Epithelial cell of prostate (primary cell): ENCODE data around the gene SLC2A9.

Experiments used
- DNase-seq: peaks from one replicate; pipeline ENCODE4 v3.0.0-alpha.2; 2011; ENCODE audit warnings: low read depth, low spot score
- H3K27ac ChIP-seq: fragments of 450-650 bp; 2 replicates; pipeline ENCODE4 v1.5.1; 2017; ENCODE audit warnings: mild to moderate bottlenecking

Gene SLC2A9

DNA sequence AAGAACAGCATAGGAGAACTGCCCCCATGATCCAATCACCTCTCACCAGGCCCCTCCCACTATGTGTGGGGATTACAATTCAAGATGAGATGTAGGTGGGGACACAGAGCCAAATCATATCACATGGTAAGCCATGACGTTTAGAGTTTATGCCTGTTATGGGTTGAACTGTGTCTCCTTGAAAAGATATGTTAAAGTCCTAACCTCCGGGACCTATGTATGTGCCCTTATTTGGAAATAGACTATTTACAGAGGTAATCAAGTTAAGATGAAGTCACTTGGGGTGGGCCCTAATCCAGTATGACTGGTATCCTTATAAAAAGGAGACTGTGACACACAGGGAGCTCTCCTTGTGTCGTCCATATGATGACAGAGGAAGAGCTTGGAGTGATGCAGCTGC lies 25.2 kb upstream of the SLC2A9 start:
- no peak overlapping the region for H3K27ac ChIP-seq
- no peak for DNase-seq

DNA sequence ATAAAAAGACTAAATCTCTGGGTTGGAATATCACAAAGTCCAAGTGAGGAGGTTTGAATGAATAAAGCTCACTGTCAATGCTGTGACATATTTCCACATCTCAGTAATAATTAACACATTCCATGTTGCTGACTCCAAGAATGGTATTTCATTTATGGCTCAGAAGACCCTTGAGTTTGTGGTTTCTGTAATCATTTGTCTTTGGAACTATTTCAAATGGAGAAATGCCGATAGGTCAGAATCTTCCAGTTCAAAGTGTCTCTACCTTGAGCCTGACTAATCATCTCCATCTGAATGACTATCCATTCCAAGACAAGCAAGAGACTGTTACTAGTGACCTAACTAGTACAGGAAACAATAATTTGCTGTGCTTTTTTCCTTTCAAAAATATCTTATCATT lies 24.2 kb upstream of the SLC2A9 start:
- DNase-seq: no peak
- H3K27ac ChIP-seq: no peak overlapping the region

DNA sequence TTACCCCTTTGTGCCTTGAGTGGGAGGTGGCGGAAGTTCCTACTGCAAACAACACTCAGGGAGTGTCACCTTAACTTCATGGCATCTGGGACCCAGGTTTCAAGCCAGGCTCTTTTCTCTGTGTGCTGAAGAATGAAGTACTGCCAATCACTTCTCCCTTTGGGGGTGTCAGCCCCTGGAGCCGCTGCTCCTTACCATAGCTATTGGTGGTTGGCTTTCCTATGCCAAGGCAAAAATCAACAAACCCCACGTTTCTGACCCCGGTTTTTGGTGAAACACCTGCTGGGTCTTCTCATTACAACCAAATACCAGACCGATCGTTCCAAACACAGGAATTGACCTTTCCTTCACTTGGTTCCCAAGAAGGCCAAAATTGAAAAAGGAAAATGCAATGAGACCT lies 19.7 kb upstream of the SLC2A9 start:
- DNase-seq: no peak
- no peak overlapping the region for H3K27ac ChIP-seq

DNA sequence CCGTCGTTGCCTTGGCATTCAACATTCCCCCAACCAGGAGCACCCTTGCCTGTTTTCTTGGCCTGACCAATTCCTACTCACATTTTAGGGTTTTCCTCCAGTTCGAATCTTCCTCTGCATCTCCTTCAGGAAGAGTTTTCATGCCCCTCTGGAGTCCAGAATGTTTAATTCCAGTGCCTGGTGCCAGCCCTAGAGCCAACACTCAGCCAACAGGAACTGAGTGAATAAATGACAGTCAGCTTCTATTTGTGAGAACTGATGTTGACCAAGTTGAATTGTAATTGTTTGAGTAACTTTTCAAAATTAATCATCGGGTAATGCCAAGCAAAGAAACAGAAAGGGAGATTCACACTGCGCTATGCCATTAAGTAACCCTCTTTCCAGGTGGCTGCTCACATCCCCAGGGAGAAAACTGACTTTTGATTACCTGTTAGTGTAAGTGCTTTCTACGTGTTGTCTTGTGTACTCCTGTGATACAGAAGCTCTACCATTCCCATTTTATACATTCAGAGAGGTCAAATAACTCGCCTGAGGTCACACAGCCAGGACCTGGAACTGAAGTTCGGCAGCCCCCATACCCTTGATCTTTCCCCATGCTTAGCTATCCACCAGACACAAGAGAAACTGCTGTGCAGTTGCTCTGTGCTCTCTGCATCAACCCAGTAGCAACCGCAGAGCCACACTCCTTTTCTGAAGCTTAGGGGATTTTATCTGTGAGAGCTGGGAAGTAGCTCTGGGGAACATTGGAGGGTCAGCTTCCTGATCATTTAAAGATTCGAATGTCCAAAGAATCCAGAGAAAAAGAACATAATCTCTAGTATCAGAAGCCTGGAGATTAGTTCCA lies 19.0 kb upstream of the SLC2A9 start:
- no peak for DNase-seq
- H3K27ac ChIP-seq: no peak overlapping the region

DNA sequence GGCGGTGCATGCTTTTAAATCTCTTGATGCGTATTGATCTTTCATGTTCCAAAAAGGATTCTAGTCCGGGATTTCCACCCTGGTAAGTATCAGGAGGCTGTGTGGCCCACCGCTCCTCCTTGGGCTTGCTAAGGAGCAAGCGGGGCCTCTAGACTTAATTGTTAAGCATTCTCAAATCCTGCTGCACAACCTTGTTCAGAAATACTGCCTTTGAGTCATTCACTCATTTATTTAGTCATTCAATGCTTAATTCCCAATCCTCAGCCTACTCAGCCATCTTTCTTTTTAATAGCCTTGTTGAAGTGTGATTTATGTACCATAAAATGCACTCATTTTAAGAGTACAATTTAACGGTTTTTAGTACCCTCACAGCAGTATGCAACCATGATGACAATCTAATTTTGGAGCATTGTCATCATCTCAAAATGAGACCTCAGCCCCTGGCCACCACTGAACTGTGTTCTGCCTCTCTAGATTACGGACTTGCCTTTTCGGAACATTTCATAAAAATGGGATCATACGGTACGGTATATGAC lies 15.6 kb upstream of the SLC2A9 start:
- no peak for DNase-seq

DNA sequence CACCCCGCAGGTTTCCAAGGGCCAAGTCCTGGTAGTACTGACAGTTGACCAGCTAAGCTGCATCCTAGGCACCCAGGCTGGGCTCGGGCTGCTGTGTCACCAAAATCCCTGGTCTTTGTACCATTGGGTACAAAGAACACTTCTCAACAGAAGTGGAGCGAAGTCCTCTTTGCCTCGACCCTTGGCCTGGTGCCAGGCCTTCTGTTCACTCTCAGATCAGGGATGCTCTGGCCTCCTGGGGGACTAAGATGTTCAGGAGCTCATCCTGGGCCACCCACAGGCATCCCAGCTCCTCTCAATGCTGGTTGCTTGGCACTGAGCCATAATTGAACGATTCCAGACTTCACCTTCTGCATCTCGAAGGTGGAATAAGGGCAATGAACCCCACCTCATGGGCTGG lies 13.8 kb upstream of the SLC2A9 start:
- DNase-seq: no peak
- H3K27ac ChIP-seq: no peak overlapping the region

More for the DNA sequence above, 15.6 kb upstream of the SLC2A9 start:
- H3K27ac ChIP-seq: no peak overlapping the region

DNA sequence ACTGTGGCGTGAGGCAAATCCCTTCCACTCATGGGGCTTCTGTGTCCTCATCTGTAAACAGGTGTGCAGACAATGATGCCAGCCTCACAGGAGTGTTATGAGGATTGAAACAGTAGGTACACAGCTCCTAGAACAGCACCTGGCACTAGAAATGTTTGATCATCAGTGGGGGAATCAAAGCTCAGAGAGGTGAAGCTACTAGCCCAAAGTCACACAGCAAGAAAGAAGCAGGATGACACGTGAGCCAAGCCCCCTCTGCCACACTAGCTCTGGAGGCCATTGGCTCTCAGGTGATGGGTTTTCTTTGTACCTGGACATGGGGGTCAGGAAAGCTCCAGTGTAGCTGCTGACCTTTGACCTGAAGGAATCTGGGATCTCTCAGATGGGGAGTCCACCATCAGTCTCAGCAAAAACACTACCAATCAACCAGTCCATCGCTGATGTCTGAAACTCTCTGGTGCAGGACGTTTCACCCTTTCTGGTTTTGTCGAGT lies 13.4 kb upstream of the SLC2A9 start:
- no peak for DNase-seq
- no peak overlapping the region for H3K27ac ChIP-seq

DNA sequence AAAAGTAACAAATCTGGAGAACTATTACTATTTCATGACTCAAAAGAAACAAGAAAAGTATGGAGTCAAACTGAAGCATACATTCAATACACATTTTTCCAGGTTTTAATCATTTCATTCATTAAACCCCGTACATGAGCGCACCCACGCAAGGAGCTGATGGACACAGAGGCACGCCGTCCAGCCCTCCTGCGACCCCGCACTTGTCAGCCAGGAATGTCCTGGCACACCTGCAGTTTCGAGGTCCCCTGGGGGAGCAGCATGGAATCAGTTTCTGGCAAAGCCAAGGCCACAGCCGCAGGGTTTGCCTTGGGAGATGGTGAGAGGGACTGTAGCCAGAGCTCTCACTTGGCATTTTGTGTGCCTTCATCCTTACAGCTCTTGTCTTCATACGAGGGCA lies 12.8 kb upstream of the SLC2A9 start:
- H3K27ac ChIP-seq: no peak overlapping the region
- no peak for DNase-seq

DNA sequence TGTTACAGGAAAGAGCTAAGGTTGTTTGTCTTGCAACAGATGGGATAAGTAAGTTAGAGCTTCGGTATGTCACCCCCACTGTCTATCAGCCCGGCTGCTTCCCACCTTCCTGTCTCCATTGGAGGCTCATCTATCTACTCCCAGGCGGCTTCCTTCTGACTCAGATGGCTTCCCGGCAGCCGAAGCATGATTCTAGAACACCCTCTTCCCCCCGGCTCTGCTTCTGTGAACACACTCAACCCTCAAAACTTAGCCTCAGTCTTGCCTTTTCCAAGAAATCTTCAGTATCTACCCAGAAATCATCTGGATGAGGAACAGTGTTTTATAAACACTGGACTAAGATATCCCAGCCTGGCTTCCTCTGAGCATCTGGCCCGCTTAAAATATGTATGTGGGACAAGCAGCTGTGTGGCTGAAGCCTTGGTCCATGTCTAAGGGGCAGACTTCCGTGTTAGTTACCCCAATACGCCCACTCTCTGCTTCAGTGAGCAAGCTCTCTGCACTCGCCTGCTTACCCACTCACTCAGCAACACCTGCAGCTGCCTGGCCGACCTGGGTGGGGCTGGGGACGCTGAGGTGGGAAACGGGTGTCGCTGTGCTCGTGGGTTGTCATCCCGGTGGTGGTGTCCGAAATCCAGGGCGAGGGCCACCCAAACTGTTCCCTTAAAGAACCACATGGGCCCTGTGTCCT lies 12.0 kb upstream of the SLC2A9 start:
- H3K27ac ChIP-seq: peak overlapping the region; percentile 26
- no peak for DNase-seq

DNA sequence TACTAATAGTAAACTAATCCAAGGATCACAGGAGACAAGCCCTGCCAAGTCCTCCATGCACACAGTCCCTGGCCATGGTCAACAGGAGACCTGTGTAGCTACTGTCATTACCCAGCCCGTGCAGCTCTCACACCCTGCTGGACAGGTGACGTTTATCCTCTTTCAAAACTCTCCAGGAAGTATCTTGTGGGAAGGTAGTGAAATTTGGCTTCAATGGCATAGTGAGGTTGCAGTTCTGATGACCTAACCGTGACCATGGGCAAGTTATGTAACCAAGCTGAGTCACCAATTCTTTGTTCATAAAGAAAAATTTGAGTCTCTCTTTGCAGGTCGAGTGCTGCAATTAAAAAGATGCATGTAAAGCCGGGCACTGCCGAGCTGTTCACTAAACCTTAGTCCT lies 11.3 kb upstream of the SLC2A9 start:
- peak; percentile 81 for DNase-seq
- H3K27ac ChIP-seq: peak overlapping the region; percentile 26

DNA sequence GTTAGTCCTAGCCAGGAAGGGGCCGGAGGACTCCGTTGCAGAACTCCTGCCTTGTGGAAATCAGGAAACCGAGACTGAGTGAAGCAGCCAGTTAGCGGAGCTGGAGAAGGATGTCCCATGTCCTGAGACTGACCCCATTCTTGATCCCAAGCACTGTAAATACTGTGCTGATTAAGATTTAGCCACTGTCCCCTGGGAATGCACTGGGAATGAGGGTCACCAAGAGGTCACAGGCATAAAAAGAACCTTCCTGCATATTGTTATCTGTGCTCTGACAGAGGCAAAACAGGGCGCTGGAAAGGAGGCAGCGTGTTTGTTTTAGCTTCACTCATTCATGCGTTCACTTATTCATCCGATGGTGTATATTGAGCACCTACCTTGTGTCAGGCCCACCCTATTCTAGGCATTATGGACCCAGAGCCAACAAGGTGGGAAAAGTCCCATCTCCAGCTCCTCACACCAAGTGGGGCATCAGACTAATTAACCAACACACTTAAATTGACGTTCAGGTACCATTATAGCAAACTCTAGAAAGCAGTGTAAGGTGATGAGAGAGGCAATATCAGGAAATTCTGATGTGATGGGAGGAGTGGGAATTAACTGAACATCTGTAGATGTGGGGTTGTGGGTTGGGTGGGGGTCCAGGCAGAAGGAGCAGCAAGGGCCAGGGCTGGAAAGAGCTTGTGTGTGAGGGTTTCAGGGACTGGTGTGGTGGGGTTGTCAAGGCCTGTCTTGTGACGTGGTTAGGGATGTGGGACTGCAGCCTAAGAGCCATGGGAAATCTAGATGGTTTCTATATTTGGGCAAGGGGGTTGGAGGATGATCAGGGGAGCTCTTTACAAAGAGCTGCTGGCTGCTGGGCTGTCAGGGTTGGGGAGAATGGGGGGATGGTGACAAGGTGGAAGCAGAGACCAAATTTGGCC lies 10.6 kb upstream of the SLC2A9 start:
- DNase-seq: no peak
- H3K27ac ChIP-seq: peak overlapping the region; percentile 26

DNA sequence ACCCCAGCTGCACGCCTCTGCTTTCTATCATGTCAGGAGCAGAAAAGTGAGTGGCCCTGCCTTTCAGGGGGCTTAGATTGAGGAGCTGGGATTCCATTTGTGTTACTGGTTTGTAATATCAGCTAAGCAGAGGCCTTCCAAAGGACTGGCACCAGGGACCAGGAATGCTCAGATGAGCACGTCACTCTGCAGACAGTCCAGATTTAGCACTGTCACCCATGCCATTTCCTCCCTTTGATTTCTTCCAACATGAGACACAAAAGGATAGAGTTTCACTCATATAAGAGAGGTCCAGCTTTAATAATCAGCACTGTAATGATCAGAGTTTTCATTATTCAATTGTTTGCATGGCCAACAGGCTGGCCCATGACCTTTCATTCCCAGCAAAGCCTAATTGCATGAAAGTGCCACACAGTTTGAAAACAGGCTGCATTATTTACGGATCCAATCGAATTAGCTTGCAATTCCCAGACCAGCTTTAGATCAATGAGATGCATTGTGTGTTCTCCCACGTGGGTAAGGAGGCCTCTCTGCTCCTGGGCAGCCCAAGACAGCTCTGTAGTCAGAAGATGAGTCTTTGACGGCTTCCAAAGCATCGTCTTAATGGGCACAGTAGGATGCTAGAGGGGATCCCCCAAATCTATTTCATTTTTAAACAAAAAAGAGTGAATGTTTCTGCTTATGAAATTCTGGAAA lies 9.8 kb upstream of the SLC2A9 start:
- DNase-seq: no peak
- H3K27ac ChIP-seq: no peak overlapping the region

DNA sequence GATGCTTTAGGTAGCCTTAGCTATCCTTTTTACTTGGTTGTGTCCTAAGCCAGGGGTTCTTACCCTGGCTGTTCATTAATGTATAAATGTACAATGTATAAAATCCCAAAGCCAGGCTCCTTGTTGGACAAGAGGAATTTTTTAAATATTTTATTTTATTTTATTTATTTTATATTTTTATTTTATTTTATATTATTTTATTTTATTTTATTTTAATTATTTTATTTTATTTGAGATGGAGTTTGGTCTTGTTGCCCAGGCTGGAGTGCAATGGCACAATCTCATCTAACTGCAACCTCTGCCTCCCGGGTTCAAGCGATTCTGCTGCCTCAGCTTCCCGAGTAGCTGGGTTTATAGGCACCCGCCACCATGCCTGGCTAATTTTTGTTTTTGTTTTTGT lies 8.1 kb upstream of the SLC2A9 start:
- H3K27ac ChIP-seq: no peak overlapping the region
- DNase-seq: no peak

DNA sequence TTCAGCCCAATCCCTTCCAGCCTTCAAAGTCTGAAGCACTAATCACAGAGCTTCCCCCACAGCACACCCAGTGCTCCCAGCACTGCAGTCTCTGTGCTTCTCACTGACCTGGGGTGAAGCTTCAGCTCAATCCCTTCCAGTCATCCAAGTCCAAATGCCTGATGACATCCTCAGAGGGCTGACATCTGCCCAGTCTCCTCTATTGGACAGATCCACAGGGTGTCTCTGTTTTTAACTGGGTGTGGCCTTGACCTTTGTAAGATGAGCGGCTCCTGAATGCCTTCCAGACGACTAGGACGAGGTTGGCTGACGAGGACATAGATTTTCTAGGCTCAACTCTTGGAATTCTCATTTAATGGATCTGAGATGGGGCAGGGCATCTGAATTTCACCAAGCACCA lies 7.6 kb upstream of the SLC2A9 start:
- H3K27ac ChIP-seq: no peak overlapping the region
- no peak for DNase-seq

DNA sequence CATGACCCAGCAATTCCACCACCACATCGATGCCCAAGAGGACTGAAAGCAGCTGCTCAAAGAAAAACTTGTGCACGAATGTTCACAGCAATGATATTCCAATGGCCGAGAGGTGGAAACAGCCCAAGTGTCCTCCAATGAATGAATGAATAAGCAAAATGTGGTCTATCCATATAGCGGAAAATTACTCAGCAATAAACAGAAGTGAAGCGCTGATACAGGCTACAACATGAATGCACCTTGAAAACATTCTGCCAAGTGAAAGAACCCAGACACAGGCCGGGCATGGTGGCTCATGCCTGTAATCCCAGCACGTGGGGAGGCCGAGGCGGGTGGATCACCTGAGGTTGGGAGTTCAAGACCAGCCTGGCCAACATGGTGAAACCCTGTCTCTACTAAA lies 5.2 kb upstream of the SLC2A9 start:
- no peak overlapping the region for H3K27ac ChIP-seq
- DNase-seq: no peak

DNA sequence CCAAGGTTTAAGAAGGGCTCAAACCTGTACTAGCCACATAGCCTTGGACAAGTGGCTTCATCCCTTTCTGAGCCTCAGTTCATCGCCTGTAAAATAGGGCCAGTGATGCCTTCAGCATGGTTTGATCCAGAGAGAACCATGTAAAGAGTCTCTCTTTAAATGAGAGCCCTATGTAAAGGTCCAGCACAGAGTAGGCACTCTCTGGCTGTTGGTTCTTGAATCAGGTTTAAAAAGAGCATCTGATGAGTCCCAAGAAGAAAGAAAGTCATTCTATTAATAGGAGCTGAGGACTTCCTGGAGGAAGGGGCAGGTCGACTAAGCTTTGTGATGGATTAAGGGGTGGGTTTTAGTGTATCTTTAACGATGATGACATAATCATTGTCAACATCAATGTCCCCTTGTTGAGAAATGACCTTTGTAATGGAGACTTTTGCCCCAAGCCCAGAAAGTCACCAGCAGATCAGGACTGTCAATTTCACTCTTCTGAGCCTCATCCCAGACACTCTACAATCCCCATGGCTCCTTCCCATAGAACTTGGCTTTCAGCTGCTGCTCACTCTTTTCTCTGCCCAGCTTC lies 4.0 kb upstream of the SLC2A9 start:
- no peak overlapping the region for H3K27ac ChIP-seq

DNA sequence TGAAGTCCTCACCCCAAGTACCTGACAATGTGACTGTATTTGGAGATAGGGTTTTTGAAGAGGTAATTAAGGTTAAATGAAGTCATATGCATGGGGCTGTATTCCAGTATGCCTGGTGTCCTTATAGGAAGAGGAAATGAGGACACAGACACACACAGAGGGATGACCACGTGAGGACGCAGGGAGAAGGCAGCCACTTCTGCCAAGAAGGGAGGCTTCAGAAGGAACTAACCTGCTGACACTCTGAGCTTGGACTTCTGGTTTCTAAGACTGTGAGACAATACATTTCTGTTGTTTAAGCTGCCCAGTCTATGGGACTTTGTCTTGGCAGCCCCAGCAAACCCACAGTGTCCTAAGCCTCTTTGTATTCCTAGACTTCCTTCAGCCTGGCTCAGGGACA lies 3.0 kb upstream of the SLC2A9 start:
- DNase-seq: no peak
- peak overlapping the region; percentile 95 for H3K27ac ChIP-seq

More for the DNA sequence above, 4.0 kb upstream of the SLC2A9 start:
- no peak for DNase-seq

DNA sequence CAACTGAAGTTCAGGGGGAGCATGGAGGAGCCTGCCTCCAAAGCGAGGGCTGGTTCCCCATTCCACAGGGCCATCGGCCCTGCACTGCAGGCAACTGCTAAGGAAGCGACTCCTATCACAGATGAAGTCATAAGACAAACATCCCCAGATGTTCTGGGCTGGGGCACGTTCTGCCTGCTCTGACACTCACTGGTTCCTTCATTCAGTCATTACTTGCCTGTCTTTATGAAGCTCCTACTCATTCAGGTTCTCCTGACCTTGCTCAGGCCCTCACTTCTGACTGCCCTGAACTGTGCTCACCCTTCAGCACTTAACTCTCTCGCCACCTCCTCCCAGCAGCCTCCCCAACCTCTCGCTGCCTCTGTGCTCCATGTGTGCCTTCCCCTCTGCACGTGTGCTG lies 2.5 kb upstream of the SLC2A9 start:
- DNase-seq: no peak
- H3K27ac ChIP-seq: peak overlapping the region; percentile 95

DNA sequence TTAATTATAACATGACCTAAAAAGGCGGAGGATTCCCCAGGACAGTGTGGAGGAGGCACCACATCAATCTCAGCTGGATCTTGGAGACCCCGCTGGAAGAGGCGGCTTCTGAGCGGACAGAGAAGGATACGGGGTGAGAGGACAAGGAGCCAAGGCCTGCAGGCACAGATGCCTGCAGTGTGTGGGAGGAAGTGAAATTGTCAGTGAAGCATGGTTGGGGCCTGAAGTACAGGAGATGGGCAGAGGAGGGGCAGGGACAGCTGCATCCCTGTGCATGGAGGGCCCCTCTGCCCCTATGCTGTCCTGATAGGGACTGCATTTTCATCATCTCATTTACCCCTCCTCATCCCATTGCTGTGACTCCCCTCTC lies 1.7 kb upstream of the SLC2A9 start:
- peak overlapping the region; percentile 95 for H3K27ac ChIP-seq
- DNase-seq: no peak
